ENCODE results near the gene PARP16. TPM values are rescaled to one million over a fixed set of nuclear protein-coding genes. Genes with fewer than 3 reads are reported as not detected.

The PARP16 gene
- total RNA-seq, 1 experiment from 2014 or later = 9.7 TPM

GRCh38 chr15:65219137-65219536 lies 67.5 kb downstream of the PARP16 start:
- H3K9ac ChIP-seq (ENCODE audit: low read length) = no peak overlapping the region
- BruUV-seq (replicated peaks) = no TSS peak

GRCh38 chr15:65217526-65218482 lies 68.9 kb downstream of the PARP16 start:
- Histone ChIP-seq H3K36me3 (ENCODE audit: control insufficient read depth in 1 of 2, insufficient read depth in 2 of 2, low read length in 2 of 2) (no peaks in the 10 kb centered on the region), H3K79me2 (ENCODE audit: insufficient read depth, low read length) (no peaks in the 10 kb centered on the region), H3K4me2 (ENCODE audit: low read length) (no peak overlapping the region), H3K9ac (ENCODE audit: low read length) (no peak overlapping the region), H3K9me3 (ENCODE audit: control insufficient read depth in 1 of 2, insufficient read depth in 1 of 2, low read depth in 1 of 2, low read length in 2 of 2) (no peaks in the 10 kb centered on the region), H3K27ac (ENCODE audit: low read depth, low read length) (no peak overlapping the region), H3K4me3 (replicated peaks in 1 of 2; ENCODE audit: low read depth in 1 of 2, low read length in 2 of 2) (no peak overlapping the region), H3K4me1 (ENCODE audit: control insufficient read depth in 1 of 2, insufficient read depth in 2 of 2, low read length in 2 of 2) (no peaks in the 10 kb centered on the region), H2AFZ (ENCODE audit: low read depth, low read length, poor library complexity, severe bottlenecking) (no peak overlapping the region), H3K27me3 (ENCODE audit: insufficient read depth, low read length) (no peaks in the 10 kb centered on the region), H3K9me2 (ENCODE audit: insufficient read depth) (0 out of 2 replicates have a peak, but pooled peaks cover 2% of the 10 kb centered on the region), H4K20me1 (ENCODE audit: insufficient read depth) (no peaks in the 10 kb centered on the region)
- POLR2A ChIA-PET = no interaction called here
- TF ChIP-seq JUND (IDR thresholded peaks at IDR 0.05) (no peak), POLR2AphosphoS5 (IDR thresholded peaks at IDR 0.05; ENCODE audit: low read depth, low read length) (no peak), ZFX (IDR thresholded peaks at IDR 0.05) (no peak)
- CTCF ChIA-PET = interaction anchor here (0.7 kb wide), 1 partner anchor 1244 kb away, joined by 4 read pairs; no protein-coding TSS in a partner anchor
- no peak for ATAC-seq
- no peak for DNase-seq (ENCODE audit: low read depth, low spot score)
- RAD21 ChIA-PET (ENCODE audit: low non-redundant PET in 1 of 2, low total read pairs in 2 of 2, uncharacterized antibody in 2 of 2, unreplicated experiment in 2 of 2) = no interaction called here
- BruUV-seq (replicated peaks) = no TSS peak
- intact Hi-C loops (cut with micrococcal nuclease) = no loop called here

More at GRCh38 chr15:65219137-65219536, 67.5 kb downstream of the PARP16 start:
- Histone ChIP-seq H2AFZ (ENCODE audit: low read depth, low read length, poor library complexity, severe bottlenecking) (no peak overlapping the region), H3K4me3 (replicated peaks in 1 of 2; ENCODE audit: low read depth in 1 of 2, low read length in 2 of 2) (no peak overlapping the region), H3K27ac (ENCODE audit: low read depth, low read length) (no peak overlapping the region), H3K4me2 (ENCODE audit: low read length) (no peak overlapping the region), H3K9me3 (ENCODE audit: control insufficient read depth in 1 of 2, insufficient read depth in 1 of 2, low read depth in 1 of 2, low read length in 2 of 2) (no peaks in the 10 kb centered on the region), H4K20me1 (ENCODE audit: insufficient read depth) (no peaks in the 10 kb centered on the region), H3K36me3 (ENCODE audit: control insufficient read depth in 1 of 2, insufficient read depth in 2 of 2, low read length in 2 of 2) (no peaks in the 10 kb centered on the region), H3K9me2 (ENCODE audit: insufficient read depth) (0 out of 2 replicates have a peak, but pooled peaks cover 2% of the 10 kb centered on the region), H3K27me3 (ENCODE audit: insufficient read depth, low read length) (no peaks in the 10 kb centered on the region), H3K4me1 (ENCODE audit: control insufficient read depth in 1 of 2, insufficient read depth in 2 of 2, low read length in 2 of 2) (no peaks in the 10 kb centered on the region), H3K79me2 (ENCODE audit: insufficient read depth, low read length) (no peaks in the 10 kb centered on the region)
- CTCF ChIA-PET = no interaction called here
- RAD21 ChIA-PET (ENCODE audit: low non-redundant PET in 1 of 2, low total read pairs in 2 of 2, uncharacterized antibody in 2 of 2, unreplicated experiment in 2 of 2) = no interaction called here
- ATAC-seq (no peak), DNase-seq (ENCODE audit: low read depth, low spot score) (no peak)
- TF ChIP-seq POLR2A (IDR thresholded peaks at IDR 0.05; ENCODE audit: borderline replicate concordance, extremely low read depth, insufficient read depth, insufficient read length) = no peak
- no peak for TF ChIP-seq SIN3A (IDR thresholded peaks at IDR 0.05; ENCODE audit: low read depth)
- TF ChIP-seq ATF3 (IDR thresholded peaks at IDR 0.05) = no peak
- TF ChIP-seq ZFX (IDR thresholded peaks at IDR 0.05) = no peak
- TF ChIP-seq EZH2 (IDR thresholded peaks at IDR 0.05) = no peak
- no peak for TF ChIP-seq YY1 (IDR thresholded peaks at IDR 0.05; ENCODE audit: extremely low read depth, insufficient replicate concordance, low read depth, low read length)
- TF ChIP-seq CEBPB (IDR thresholded peaks at IDR 0.05; ENCODE audit: low read depth) = no peak
- no peak for TF ChIP-seq SRF (IDR thresholded peaks at IDR 0.05; ENCODE audit: low read depth)
- TF ChIP-seq FOSL1 (IDR thresholded peaks at IDR 0.05; ENCODE audit: low read depth) = no peak
- TF ChIP-seq EGR1 (IDR thresholded peaks at IDR 0.05; ENCODE audit: low read depth) = no peak
- intact Hi-C loops (cut with micrococcal nuclease) = no loop called here
- POLR2A ChIA-PET = no interaction called here

All from HCT116 (cell line).